ENCODE results near the gene FASN. TPM values are rescaled to one million over a fixed set of nuclear protein-coding genes. Genes with fewer than 3 reads are reported as not detected.

The FASN gene
- total and polyA plus RNA-seq, 2 of the 13 experiments (the other 11 are each of a cell fraction or from before 2014, with no cell fraction given), result 51.7 to 101 TPM

- BruUV-seq (replicated peaks), result no TSS peak
- peaks cover 13% of the 10 kb centered on the region for H3K79me2 ChIP-seq (ENCODE audit: insufficient read depth, low read length)
- H3K36me3 ChIP-seq (replicated peaks in 1 of 2; ENCODE audit: control insufficient read depth in 1 of 2, insufficient read depth in 2 of 2, low read length in 2 of 2), result peaks cover 5 to 12% of the 10 kb centered on the region in 2 experiments
- H3K4me2 ChIP-seq (ENCODE audit: low read depth, low read length), result peak overlapping the region; percentile 95
- ChIA-PET POLR2A (interaction anchor here (0.9 to 6.2 kb wide), 10 partner anchors 14 to 215 kb away, joined by 3 to 112 read pairs (median 14); partner anchors contain the start of genes ARHGDIA, CENPX, FASN and LRRC45), CTCF (ENCODE audit: low intra/inter-chr PET ratio, low total read pairs) (interaction anchor here (1.8 kb wide), 1 partner anchor 78 kb away, joined by 7 read pairs; no protein-coding TSS in a partner anchor)
- H3K4me3 ChIP-seq (replicated peaks in 1 of 3; ENCODE audit: insufficient read depth in 1 of 3, low read depth in 2 of 3, low read length in 3 of 3), result peak overlapping the region; percentile 87 to 98 (median 93)
- no peak overlapping the region for H2AFZ ChIP-seq (ENCODE audit: low read length)
- intact Hi-C loops (cut with micrococcal nuclease; ENCODE audit: unreplicated experiment) (loop anchor here (1.0 to 5.0 kb wide), 5 partner anchors 13 to 116 kb away; partner anchors contain the start of genes GPS1, LRRC45 and RFNG), in situ Hi-C loops (cut with HindIII; ENCODE audit: extremely low pct_ligation_motif_present, low pct_unique_long_range_greater_than_20kb) (loop anchor here (5.0 kb wide), 1 partner anchor 121 kb away; no protein-coding TSS in a partner anchor)
- peaks cover 20% of the 10 kb centered on the region for H4K20me1 ChIP-seq (ENCODE audit: insufficient read depth, low read length)
- ATAC-seq (no peak), DNase-seq (ENCODE audit: low spot score) (no peak), FAIRE-seq (no peak)
- peaks cover 59% of the 10 kb centered on the region for H3K4me1 ChIP-seq (ENCODE audit: insufficient read depth, low read length)
- peak overlapping the region; percentile 91 for H3K9ac ChIP-seq (ENCODE audit: insufficient read depth, low read depth, low read length)
- no peaks in the 10 kb centered on the region for H3K27me3 ChIP-seq (ENCODE audit: control insufficient read depth in 1 of 2, insufficient read depth in 2 of 2, low read length in 2 of 2)
- WGBS (ENCODE audit: low lambda C conversion rate), result 18% methylated on average over 13 of the region's 23 CpGs
- H3K27ac ChIP-seq (ENCODE audit: extremely low read length, insufficient read depth, low read length), result peak overlapping the region; percentile 91
- no peaks in the 10 kb centered on the region for H3K9me3 ChIP-seq (ENCODE audit: low read length)
- TF ChIP-seq GATAD2A (CRISPR knock-in tag; IDR thresholded peaks at IDR 0.05) (0 out of 2 replicates have a peak, but pooled peaks have one; percentile 6), ZSCAN5A (CRISPR knock-in tag; IDR thresholded peaks at IDR 0.05; ENCODE audit: borderline replicate concordance) (peak; percentile 67; the same call in 1 of the 2 replicates), TRAFD1 (CRISPR knock-in tag; IDR thresholded peaks at IDR 0.05; ENCODE audit: borderline replicate concordance) (0 out of 2 replicates have a peak, but pooled peaks have one; percentile 36), MEIS1 (CRISPR knock-in tag; IDR thresholded peaks at IDR 0.05; ENCODE audit: borderline replicate concordance) (0 out of 2 replicates have a peak, but pooled peaks have one; percentile 2), HNRNPL (IDR thresholded peaks at IDR 0.05; ENCODE audit: low read depth, low read length) (peak; percentile 83), ZBTB7B (CRISPR knock-in tag; IDR thresholded peaks at IDR 0.05) (0 out of 2 replicates have a peak, but pooled peaks have one; percentile 0), ZBTB4 (CRISPR knock-in tag; IDR thresholded peaks at IDR 0.05; ENCODE audit: borderline replicate concordance) (0 out of 2 replicates have a peak, but pooled peaks have one; percentile 11), GTF3A (CRISPR knock-in tag; conservative IDR thresholded peaks at IDR 0.05) (no peak), NR1H2 (CRISPR knock-in tag; IDR thresholded peaks at IDR 0.05; ENCODE audit: borderline replicate concordance, low read depth) (peak; percentile 15; the same call in 1 of the 2 replicates), CREBL2 (CRISPR knock-in tag; IDR thresholded peaks at IDR 0.05; ENCODE audit: borderline replicate concordance) (no peak), ZNF143 (CRISPR knock-in tag; IDR thresholded peaks at IDR 0.05) (peak; percentile 9), JDP2 (CRISPR knock-in tag; IDR thresholded peaks at IDR 0.05; ENCODE audit: borderline replicate concordance) (no peak), ZNF703 (CRISPR knock-in tag; IDR thresholded peaks at IDR 0.05; ENCODE audit: borderline replicate concordance) (0 out of 2 replicates have a peak, but pooled peaks have one; percentile 49), ZIK1 (CRISPR knock-in tag; IDR thresholded peaks at IDR 0.05; ENCODE audit: borderline replicate concordance, low read depth) (no peak), TGIF2 (CRISPR knock-in tag; IDR thresholded peaks at IDR 0.05) (peak; percentile 43; the same call in 1 of the 2 replicates), ZNF124 (CRISPR knock-in tag; IDR thresholded peaks at IDR 0.05) (0 out of 2 replicates have a peak, but pooled peaks have one; percentile 18), GLI4 (CRISPR knock-in tag; IDR thresholded peaks at IDR 0.05; ENCODE audit: borderline replicate concordance) (no peak)
Observed at GRCh38 chr17:82036634-82037091, 61.4 kb downstream of the FASN start.

Data from HepG2 (cell line).